Thoracic aorta endothelial cell (primary cell): ENCODE data around the gene SCAF1. TPM values are rescaled to one million over a fixed set of nuclear protein-coding genes. Genes with fewer than 3 reads are reported as not detected.

Source experiments
- small RNA-seq: library from RNA; depleted of rRNA; stranded (forward); fragments of <200 nt; gene quantifications from one replicate; pipeline ENCODE3, GENCODE V24; 2012
- total RNA-seq: library from RNA; depleted of rRNA; stranded (reverse); fragments of >200 nt; gene quantifications from 2 replicates; pipeline ENCODE4 v1.2.3, GENCODE V29; 2012

SCAF1 gene, protein sequence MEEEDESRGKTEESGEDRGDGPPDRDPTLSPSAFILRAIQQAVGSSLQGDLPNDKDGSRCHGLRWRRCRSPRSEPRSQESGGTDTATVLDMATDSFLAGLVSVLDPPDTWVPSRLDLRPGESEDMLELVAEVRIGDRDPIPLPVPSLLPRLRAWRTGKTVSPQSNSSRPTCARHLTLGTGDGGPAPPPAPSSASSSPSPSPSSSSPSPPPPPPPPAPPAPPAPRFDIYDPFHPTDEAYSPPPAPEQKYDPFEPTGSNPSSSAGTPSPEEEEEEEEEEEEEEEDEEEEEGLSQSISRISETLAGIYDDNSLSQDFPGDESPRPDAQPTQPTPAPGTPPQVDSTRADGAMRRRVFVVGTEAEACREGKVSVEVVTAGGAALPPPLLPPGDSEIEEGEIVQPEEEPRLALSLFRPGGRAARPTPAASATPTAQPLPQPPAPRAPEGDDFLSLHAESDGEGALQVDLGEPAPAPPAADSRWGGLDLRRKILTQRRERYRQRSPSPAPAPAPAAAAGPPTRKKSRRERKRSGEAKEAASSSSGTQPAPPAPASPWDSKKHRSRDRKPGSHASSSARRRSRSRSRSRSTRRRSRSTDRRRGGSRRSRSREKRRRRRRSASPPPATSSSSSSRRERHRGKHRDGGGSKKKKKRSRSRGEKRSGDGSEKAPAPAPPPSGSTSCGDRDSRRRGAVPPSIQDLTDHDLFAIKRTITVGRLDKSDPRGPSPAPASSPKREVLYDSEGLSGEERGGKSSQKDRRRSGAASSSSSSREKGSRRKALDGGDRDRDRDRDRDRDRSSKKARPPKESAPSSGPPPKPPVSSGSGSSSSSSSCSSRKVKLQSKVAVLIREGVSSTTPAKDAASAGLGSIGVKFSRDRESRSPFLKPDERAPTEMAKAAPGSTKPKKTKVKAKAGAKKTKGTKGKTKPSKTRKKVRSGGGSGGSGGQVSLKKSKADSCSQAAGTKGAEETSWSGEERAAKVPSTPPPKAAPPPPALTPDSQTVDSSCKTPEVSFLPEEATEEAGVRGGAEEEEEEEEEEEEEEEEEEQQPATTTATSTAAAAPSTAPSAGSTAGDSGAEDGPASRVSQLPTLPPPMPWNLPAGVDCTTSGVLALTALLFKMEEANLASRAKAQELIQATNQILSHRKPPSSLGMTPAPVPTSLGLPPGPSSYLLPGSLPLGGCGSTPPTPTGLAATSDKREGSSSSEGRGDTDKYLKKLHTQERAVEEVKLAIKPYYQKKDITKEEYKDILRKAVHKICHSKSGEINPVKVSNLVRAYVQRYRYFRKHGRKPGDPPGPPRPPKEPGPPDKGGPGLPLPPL
- 24.9 and 26.7 TPM in 2 replicates for total RNA-seq

DNA sequence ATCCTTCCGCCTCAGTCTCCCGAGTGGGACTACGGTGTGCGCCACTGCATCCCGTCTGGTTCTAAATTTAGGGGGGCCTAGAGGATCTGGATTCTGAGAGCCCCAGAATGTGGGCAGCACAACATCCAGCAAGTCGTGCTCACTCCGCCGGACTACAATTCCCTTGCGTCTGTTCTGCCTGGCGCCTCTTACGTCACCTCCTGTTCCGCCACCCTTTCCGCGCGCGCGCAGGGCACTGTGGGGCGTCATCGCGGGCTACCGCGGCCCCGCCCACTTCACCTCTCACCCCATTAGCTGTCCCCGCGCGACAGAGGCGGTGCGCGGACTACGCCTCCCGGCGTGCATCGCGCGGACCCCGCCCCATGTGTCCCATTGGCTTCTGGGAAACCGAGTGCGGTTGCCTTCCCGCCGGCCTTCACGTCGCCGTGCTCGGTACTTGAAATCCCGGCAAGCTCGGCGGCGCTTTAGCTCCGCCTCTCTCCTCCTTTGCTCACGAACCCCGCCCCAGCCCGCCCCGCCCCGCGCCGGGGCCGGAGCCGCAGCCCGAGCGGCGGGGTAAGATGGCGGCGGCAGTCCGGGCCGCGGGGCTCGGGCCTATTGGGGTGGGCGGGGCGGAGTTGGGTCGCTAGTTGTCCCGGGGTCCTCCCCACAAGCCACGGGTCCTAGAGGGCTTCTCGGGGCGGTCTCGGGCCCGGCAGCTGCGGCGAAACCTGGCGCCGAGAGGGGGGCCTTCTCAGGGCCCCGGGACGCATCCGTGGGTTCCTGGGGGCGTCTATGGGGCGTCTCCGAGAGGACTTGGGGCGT is at the start of gene SCAF1:
TSS of gene SCAF1 (plus strand) at position 522 of the 804 bp plus-strand sequence. CDS start 2,818 bp downstream, outside the sequence.

DNA sequence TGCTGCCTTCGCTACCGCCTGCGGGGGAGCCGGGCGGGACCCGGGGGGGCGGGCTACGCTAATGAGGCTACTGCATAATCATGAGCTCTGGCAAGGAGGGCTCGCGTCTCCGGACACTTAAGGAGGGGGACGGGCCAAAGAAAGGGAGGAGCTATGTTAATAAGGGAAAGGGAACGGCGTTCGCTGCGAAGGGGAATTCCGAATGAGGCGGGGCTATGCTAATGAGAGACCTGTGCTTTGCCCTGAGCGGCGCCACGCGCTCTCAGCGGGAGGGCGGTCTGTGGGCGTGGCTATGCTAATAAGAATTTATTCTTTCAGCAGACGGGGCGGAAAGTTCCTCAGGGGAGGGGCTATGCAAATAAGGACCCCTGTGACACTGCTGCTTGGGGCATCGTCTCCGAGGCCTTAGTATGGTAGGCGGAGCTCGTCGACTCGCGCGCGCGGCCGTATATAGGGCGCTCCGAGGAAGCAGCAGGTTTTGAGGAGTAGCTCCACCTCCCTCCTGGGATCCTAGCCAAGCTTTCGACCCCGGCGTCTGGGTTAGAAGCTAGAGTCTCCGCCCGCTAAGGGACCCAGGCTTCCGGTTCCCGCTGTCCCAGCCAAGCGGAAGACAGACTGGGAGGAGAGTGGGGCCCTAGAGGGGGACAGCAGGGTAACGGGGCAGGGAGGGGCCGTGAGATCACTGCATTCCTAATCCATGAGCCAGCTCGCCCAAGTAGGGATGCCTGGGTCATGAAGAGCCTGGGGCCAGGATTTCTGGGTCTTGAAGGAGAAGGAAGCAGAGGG is 1.7 kb upstream of the SCAF1 start, which contains the start of gene RRAS:
TSS of gene RRAS (minus strand) at position 31 of the 786 bp plus-strand sequence. CDS start 45 bp downstream, outside the sequence.

DNA sequence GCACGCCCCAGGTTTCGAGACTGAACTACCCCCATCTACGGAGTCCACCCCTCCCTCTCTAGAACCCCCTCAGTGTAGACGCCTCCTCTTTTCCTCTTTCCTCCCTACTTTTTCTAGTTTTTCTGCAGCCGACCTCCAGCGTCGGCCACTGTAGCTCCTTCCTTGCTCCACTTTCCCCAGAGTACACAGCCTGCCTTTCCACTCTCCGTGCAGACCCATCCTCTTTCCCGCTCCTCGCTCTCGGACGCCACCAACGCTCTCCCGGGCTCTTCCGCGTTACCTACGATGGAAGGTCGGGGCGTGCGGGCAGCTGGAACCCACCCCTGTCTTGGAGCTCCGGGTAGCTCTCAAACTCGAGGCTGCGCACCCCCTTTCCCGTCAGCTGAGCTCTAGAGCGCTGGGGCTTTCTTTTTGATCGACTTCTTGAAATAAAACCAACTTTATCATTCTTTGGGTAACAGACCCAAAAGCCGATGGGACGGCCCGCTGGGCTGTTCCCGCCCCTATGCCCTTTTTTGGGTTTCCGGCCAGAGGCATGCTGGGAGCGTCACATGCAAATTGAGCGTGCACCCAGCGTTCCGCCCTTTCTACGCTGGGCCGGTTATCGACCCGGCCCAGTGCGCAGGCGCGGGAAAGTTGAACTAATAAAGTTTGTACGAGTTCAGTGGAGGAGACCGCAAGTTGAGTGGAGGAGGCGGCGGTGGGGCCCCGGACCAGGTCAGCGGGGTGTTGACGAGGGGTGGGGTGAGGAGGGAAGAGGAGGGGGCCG is 23.5 kb downstream of the SCAF1 start, which contains the start of the genes BCL2L12 and IRF3:
TSS of gene BCL2L12 (plus strand) at position 583 of the 769 bp plus-strand sequence. CDS start 760 bp downstream, outside the sequence.
TSS of gene IRF3 (minus strand) at position 507 of the 769 bp plus-strand sequence. CDS start 1,019 bp downstream, outside the sequence.

DNA sequence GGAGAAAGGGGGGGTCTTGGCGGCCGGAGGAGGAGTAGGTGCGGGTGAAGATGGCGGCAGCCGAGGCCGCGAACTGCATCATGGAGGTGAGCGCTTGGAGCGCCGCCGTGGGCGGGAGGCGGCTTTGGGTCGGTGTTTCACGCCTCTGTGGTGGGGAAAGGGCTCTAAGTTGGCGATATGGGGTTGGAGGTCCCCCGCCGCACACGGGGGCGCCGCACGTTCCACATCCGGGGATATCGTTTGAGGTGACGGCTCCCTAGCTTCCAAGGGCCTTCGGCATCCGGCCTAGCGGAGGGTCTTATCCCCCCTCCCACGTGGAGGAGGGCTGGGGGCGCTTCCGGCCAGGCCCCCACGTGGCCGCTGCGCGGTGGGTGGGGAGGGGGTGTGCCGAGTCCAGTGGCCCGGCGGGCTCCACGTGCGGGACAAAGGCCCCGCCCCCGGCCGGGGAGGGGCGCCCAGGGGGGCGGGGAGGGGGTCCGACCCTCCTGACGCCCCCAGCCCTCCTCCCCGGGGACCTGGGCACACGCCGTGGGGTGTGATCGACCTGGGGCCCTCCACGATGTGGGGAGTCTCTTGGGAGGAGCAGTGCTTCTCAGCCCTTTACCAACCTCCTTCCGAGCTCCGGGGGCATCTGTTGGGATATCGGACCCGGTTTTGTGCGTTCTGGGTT is 35.4 kb downstream of the SCAF1 start, which contains the start of gene PRMT1:
TSS of gene PRMT1 (plus strand) at position 41 of the 670 bp plus-strand sequence. CDS start at position 51, 10 bp downstream.

DNA sequence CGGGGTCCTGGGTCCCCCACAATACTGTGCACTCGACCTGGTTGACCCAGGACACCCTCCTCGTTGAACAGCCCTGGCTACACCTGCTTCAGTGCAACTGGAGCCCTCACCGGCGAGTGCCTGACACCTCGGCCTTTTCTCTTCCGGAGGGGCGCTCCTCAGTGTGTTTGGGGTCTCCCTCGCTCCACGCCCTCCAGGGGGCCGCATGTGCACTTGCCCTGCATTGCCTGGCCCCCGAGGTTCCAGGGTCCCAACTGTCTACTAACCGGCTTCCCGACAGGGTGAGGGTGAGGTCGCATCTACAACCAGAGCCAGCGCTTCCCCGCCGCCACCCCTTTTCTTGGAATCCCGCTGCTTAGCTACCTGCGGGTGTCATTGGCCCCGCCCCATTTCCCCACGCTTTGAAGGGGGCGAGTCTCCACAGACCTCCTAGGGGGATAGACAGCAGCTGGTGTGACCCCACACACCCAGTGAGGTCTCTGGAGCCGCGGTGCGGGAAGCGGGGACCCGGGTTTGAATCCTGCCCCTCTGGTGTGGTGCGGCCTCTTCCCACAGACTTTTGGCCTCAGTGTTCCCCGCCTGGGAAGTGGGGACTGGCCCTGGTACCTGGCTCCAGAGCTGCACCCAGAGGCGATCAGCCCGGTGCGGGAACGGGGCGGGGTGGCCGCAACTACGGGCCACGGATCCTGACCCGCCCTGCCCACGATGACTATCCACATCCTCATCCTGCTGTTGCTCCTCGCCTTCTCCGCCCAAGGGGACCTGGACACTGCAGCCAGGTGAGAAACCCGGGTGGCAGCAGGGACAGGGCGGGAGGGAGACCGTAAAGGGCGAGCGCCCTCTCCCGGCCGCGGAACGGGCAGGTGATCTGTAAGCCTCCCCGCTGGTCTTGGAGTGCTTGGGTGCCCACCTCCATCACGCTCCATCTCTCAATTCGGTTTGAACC is 47.4 kb downstream of the SCAF1 start, which contains the start of gene ADM5:
TSS of gene ADM5 (plus strand) at position 462 of the 946 bp plus-strand sequence. CDS start at position 706, 244 bp downstream.

DNA sequence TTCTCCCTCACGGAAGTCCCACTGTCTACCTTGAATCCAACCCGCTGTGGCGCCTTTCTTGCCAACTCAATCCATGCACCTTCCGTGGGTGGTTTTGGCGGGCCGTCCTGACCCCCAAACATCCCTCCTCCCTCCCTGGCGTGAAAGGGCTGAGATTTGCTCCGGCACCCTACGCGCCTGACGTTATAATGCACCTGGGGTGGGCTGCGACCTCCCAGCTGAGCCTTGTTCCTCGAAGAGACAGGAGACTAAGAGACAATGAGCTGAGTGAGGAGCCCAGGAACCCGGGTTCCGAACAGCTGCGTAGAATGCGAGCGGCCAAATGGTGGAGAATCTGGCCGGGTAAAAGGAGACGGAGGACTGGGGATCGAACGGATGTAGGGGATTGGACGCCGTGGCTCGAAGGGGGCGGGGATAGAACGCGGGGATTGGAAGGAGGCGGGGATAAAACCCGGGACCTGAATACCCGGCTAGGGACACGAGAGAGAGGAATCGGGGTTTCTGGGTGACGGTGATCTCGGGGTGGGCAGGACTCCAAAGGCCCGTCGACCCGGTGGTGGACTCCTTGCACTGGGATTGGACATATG is 48.7 kb downstream of the SCAF1 start, which contains the start of gene CPT1C:
TSS of gene CPT1C (plus strand) at position 461 of the 587 bp plus-strand sequence. CDS start 1,137 bp downstream, outside the sequence.

Small RNAs within 50 kb of the gene (small RNA-seq; reads per million reads assigned to genes)
- gene MIR5088 = not detected

Other genes with a start within 250 kb of the SCAF1 start
- not detected in 2 replicates for gene PTH2, start 218.8 kb upstream of the SCAF1 start, total RNA-seq
- not detected in 2 replicates for gene GFY, start 216.8 kb upstream of the SCAF1 start, total RNA-seq
- gene SLC17A7, start 200.7 kb upstream of the SCAF1 start, total RNA-seq = under 0.01 TPM in 1 of 2 replicates, not detected in the other
- 51.5 and 111 TPM in 2 replicates for gene PIH1D1, start 190.4 kb upstream of the SCAF1 start, total RNA-seq
- gene ALDH16A1, start 189.0 kb upstream of the SCAF1 start, total RNA-seq = 28.9 and 34.8 TPM in 2 replicates
- gene FLT3LG, start 168.0 kb upstream of the SCAF1 start, total RNA-seq = 2.4 and 3.1 TPM in 2 replicates
- 1,873 and 2,063 TPM in 2 replicates for gene RPL13A, start 154.6 kb upstream of the SCAF1 start, total RNA-seq
- 2,409 and 3,161 TPM in 2 replicates for gene RPS11, start 145.8 kb upstream of the SCAF1 start, total RNA-seq
- gene FCGRT, start 129.5 kb upstream of the SCAF1 start, total RNA-seq = 44.5 and 54.9 TPM in 2 replicates
- gene RCN3, start 114.2 kb upstream of the SCAF1 start, total RNA-seq = 119 and 136 TPM in 2 replicates
- gene NOSIP, start 61.7 kb upstream of the SCAF1 start, total RNA-seq = 69.1 and 78.6 TPM in 2 replicates
- gene PRRG2, start 60.9 kb upstream of the SCAF1 start, total RNA-seq = 1.9 and 3.1 TPM in 2 replicates
- gene PRR12, start 51.0 kb upstream of the SCAF1 start, total RNA-seq = 5.7 and 6.7 TPM in 2 replicates
- 32.8 and 34.7 TPM in 2 replicates for gene RRAS, start 2.1 kb upstream of the SCAF1 start, total RNA-seq
- gene IRF3, start 23.6 kb downstream of the SCAF1 start, total RNA-seq = 41.1 and 41.2 TPM in 2 replicates
- 11.2 and 14.4 TPM in 2 replicates for gene BCL2L12, start 23.7 kb downstream of the SCAF1 start, total RNA-seq
- 221 and 270 TPM in 2 replicates for gene PRMT1, start 35.1 kb downstream of the SCAF1 start, total RNA-seq
- gene ADM5, start 47.4 kb downstream of the SCAF1 start, total RNA-seq = 0.72 and 0.80 TPM in 2 replicates
- 7.5 and 13.3 TPM in 2 replicates for gene CPT1C, start 48.9 kb downstream of the SCAF1 start, total RNA-seq
- gene TSKS, start 121.1 kb downstream of the SCAF1 start, total RNA-seq = not detected in 2 replicates
- 81.3 and 98.0 TPM in 2 replicates for gene AP2A1, start 124.8 kb downstream of the SCAF1 start, total RNA-seq
- gene FUZ, start 171.1 kb downstream of the SCAF1 start, total RNA-seq = 11.4 and 12.2 TPM in 2 replicates
- 26.1 and 29.3 TPM in 2 replicates for gene MED25, start 176.1 kb downstream of the SCAF1 start, total RNA-seq
- gene PTOV1, start 208.9 kb downstream of the SCAF1 start, total RNA-seq = 48.3 and 58.9 TPM in 2 replicates
- gene PNKP, start 225.4 kb downstream of the SCAF1 start, total RNA-seq = 46.3 and 47.3 TPM in 2 replicates
- gene AKT1S1, start 235.1 kb downstream of the SCAF1 start, total RNA-seq = 11.6 and 14.4 TPM in 2 replicates
- 10.3 and 12.1 TPM in 2 replicates for gene TBC1D17, start 235.5 kb downstream of the SCAF1 start, total RNA-seq